HepG2 (cell line): Measurements from ENCODE around the gene RHOC. TPM values are rescaled to one million over a fixed set of nuclear protein-coding genes. Genes with fewer than 3 reads are reported as not detected.
A peak's percentile ranks its signal among the peaks of the same experiment; 100 is the strongest.

ENCODE experiments used
- HNRNPK ChIP-seq: fragments of 200-400 bp; formaldehyde crosslinking; IDR thresholded peaks from 2 replicates; pipeline ENCODE4 v1.6.1; 2018; ENCODE audit warnings: low read length, low read depth, moderate library complexity, mild to moderate bottlenecking; ENCODE audit not compliant: poor library complexity, severe bottlenecking
- MTA1 ChIP-seq: sonication (generic); formaldehyde crosslinking; IDR thresholded peaks from 2 replicates; pipeline ENCODE4 v1.4.0; 2020; ENCODE audit warnings: missing genetic modification reagents, mild to moderate bottlenecking, borderline replicate concordance
- NR2C2 ChIP-seq: sonication (generic); formaldehyde crosslinking; IDR thresholded peaks from 2 replicates; pipeline ENCODE4 v1.4.0; 2020; ENCODE audit warnings: missing genetic modification reagents, mild to moderate bottlenecking, moderate library complexity, borderline replicate concordance
- RBM39 ChIP-seq: fragments of 200-400 bp; formaldehyde crosslinking; IDR thresholded peaks from one replicate; pipeline ENCODE4 v1.6.1; 2018; ENCODE audit warnings: antibody characterized with exemption, mild to moderate bottlenecking, low read depth, low read length; ENCODE audit not compliant: poor library complexity, severe bottlenecking
- RERE ChIP-seq: IDR thresholded peaks from 2 replicates; pipeline ENCODE4 v1.6.1; 2016; ENCODE audit warnings: low read depth, missing genetic modification reagents, missing compliant biosample characterization
- STAT6 ChIP-seq: sonication (generic); formaldehyde crosslinking; IDR thresholded peaks from 2 replicates; pipeline ENCODE4 v1.4.0; 2020; ENCODE audit warnings: missing genetic modification reagents, mild to moderate bottlenecking, borderline replicate concordance
- TFDP1 ChIP-seq: IDR thresholded peaks from 2 replicates; pipeline ENCODE4 v1.6.1; 2016; ENCODE audit warnings: missing compliant biosample characterization, missing genetic modification reagents, borderline replicate concordance
- ZBTB25 ChIP-seq: IDR thresholded peaks from 2 replicates; pipeline ENCODE4 v1.6.1; 2018; ENCODE audit warnings: missing genetic modification reagents
- ZNF101 ChIP-seq: sonication (generic); formaldehyde crosslinking; IDR thresholded peaks from 2 replicates; pipeline ENCODE4 v1.4.0; 2020; ENCODE audit warnings: mild to moderate bottlenecking, low read depth, missing genetic modification reagents, borderline replicate concordance
- ZNF460 ChIP-seq: sonication (generic); formaldehyde crosslinking; IDR thresholded peaks from 2 replicates; pipeline ENCODE4 v1.5.1; 2020; ENCODE audit warnings: missing genetic modification reagents, mild to moderate bottlenecking, borderline replicate concordance
- ZNF530 ChIP-seq: sonication (generic); formaldehyde crosslinking; IDR thresholded peaks from 2 replicates; pipeline ENCODE4 v1.5.0; 2020; ENCODE audit warnings: low read depth, mild to moderate bottlenecking, missing genetic modification reagents
- ZNF598 ChIP-seq: sonication (generic); formaldehyde crosslinking; IDR thresholded peaks from 2 replicates; pipeline ENCODE4 v1.5.1; 2020; ENCODE audit warnings: mild to moderate bottlenecking, missing genetic modification reagents, borderline replicate concordance
- ZNF619 ChIP-seq: sonication (generic); formaldehyde crosslinking; IDR thresholded peaks from 2 replicates; pipeline ENCODE4 v1.4.0; 2020; ENCODE audit warnings: mild to moderate bottlenecking, missing genetic modification reagents
- ZNF644 ChIP-seq: IDR thresholded peaks from 2 replicates; pipeline ENCODE4 v1.6.1; 2016; ENCODE audit warnings: low read depth
- ZNF660 ChIP-seq: sonication (generic); formaldehyde crosslinking; IDR thresholded peaks from 2 replicates; pipeline ENCODE4 v1.5.1; 2020; ENCODE audit warnings: mild to moderate bottlenecking, low read depth, missing genetic modification reagents, borderline replicate concordance
- polyA plus RNA-seq, 8 experiments: library from polyadenylated mRNA; depleted of rRNA in 3 of 8; stranded (reverse) in 7 of 8; unstranded in 1 of 8; fragments of >200 nt; fragmentation: Illumina TruSeq in 4 of 8; extraction: Trizol in 4 of 8; gene quantifications; 2 replicates each; pipeline versions ENCODE4 v1.2.1 to v1.2.3, GENCODE V29; 2011 to 2016; ENCODE audit warnings: low read depth in 4 of 8, missing spikeins in 1 of 8, mixed read lengths in 1 of 8; ENCODE audit not compliant: insufficient read depth in 1 of 8
- total RNA-seq, 5 experiments: library from RNA; depleted of rRNA; stranded (reverse); fragments of >200 nt; fragmentation: Illumina TruSeq; extraction: Trizol; gene quantifications; 2 replicates each; pipeline ENCODE4 v1.2.3, GENCODE V29; 2016; ENCODE audit warnings: low read depth in 1 of 5

RHOC gene
- total and polyA plus RNA-seq, 2 of the 13 experiments (the other 11 are each of a cell fraction or from before 2014, with no cell fraction given), result 64.3 to 182 TPM

- TF ChIP-seq RERE (CRISPR knock-in tag), result no peak
- no peak for TF ChIP-seq ZNF598 (CRISPR knock-in tag)
- 0 out of 2 replicates have a peak, but pooled peaks have one; percentile 14 for TF ChIP-seq ZBTB25
- no peak for TF ChIP-seq ZNF101 (CRISPR knock-in tag)
- no peak for TF ChIP-seq ZNF660 (CRISPR knock-in tag)
- no peak for TF ChIP-seq STAT6 (CRISPR knock-in tag)
- TF ChIP-seq ZNF530 (CRISPR knock-in tag), result no peak
- no peak for TF ChIP-seq ZNF619
- peak; percentile 41; the same call in 1 of the 2 replicates for TF ChIP-seq TFDP1
- TF ChIP-seq NR2C2 (CRISPR knock-in tag), result peak; percentile 17; the same call in 1 of the 2 replicates
- no peak for TF ChIP-seq HNRNPK
- TF ChIP-seq RBM39, result peak; percentile 45
- no peak; the same call in 1 of the 2 replicates for TF ChIP-seq ZNF460 (CRISPR knock-in tag)
- TF ChIP-seq MTA1 (CRISPR knock-in tag), result no peak
- TF ChIP-seq ZNF644 (CRISPR knock-in tag), result no peak
Measured at GRCh38 chr1:112707221-112708001, 484 bp upstream of the RHOC start (continued).
